K562 (cell line): Measurements from ENCODE around the gene FGD6. TPM values are rescaled to one million over a fixed set of nuclear protein-coding genes. Genes with fewer than 3 reads are reported as not detected.

ENCODE experiments used
- COPS2 ChIP-seq: fragments of 450-650 bp; conservative IDR thresholded peaks from 2 replicates; pipeline ENCODE4 v1.6.1; 2016; ENCODE audit warnings: mild to moderate bottlenecking, moderate library complexity
- POLR2B ChIP-seq: fragments of 450-650 bp; IDR thresholded peaks from 2 replicates; pipeline ENCODE4 v1.6.1; 2018; ENCODE audit warnings: low read depth; ENCODE audit not compliant: partially characterized antibody
- polyA plus RNA-seq, 8 experiments: library from polyadenylated mRNA; depleted of rRNA in 4 of 8; stranded (reverse) in 5 of 8; unstranded in 3 of 8; fragments of >200 nt; fragmentation: Nextera tagmentation in 2 of 8; fragmentation: Illumina TruSeq in 1 of 8; extraction: Ambion mirVana in 2 of 8; extraction: Trizol in 1 of 8; gene quantifications; 2 replicates each; pipeline versions ENCODE4 v1.2.1 to v1.2.3, GENCODE V29; 2011 to 2014; ENCODE audit warnings: inconsistent platforms in 1 of 8, missing spikeins in 1 of 8
- total RNA-seq, 7 experiments: library from RNA; depleted of rRNA in 6 of 7; stranded (reverse); fragments of >200 nt in 6 of 7; fragmentation: Illumina TruSeq in 2 of 7; extraction: Trizol in 2 of 7; gene quantifications; 2 replicates each; pipeline versions ENCODE4 v1.2.1 to v1.2.3, GENCODE V29; 2011 to 2021; ENCODE audit warnings: low replicate concordance in 1 of 7
- TF ChIP-seq, protein P1 (sequence below): fragments of 450-650 bp; IDR thresholded peaks from 2 replicates; pipeline ENCODE4 v1.6.1; 2016; ENCODE audit warnings: mild to moderate bottlenecking, moderate library complexity
- TF ChIP-seq, protein P2 (sequence below): IDR thresholded peaks from 2 replicates; pipeline ENCODE4 v1.6.1; 2011; ENCODE audit warnings: borderline replicate concordance, low read depth, mild to moderate bottlenecking, moderate library complexity, low read length; ENCODE audit not compliant: insufficient read depth, poor library complexity, severe bottlenecking
- TF ChIP-seq, protein P3 (sequence below), 2 experiments: fragments of 450-650 bp in 1 of 2; IDR thresholded peaks; 2 replicates each; pipeline ENCODE4 v1.6.1; 2011 to 2017; ENCODE audit warnings: low read depth in 2 of 2, antibody characterized with exemption in 1 of 2, borderline replicate concordance in 1 of 2, low read length in 1 of 2, mild to moderate bottlenecking in 1 of 2, mixed read lengths in 1 of 2; ENCODE audit not compliant: control insufficient read depth in 1 of 2

FGD6 gene
- total and polyA plus RNA-seq, 9 of the 15 experiments (the other 6 are each of a cell fraction or from before 2014, with no cell fraction given) = 1.5 to 11.1 (median 5.8) TPM

DNA sequence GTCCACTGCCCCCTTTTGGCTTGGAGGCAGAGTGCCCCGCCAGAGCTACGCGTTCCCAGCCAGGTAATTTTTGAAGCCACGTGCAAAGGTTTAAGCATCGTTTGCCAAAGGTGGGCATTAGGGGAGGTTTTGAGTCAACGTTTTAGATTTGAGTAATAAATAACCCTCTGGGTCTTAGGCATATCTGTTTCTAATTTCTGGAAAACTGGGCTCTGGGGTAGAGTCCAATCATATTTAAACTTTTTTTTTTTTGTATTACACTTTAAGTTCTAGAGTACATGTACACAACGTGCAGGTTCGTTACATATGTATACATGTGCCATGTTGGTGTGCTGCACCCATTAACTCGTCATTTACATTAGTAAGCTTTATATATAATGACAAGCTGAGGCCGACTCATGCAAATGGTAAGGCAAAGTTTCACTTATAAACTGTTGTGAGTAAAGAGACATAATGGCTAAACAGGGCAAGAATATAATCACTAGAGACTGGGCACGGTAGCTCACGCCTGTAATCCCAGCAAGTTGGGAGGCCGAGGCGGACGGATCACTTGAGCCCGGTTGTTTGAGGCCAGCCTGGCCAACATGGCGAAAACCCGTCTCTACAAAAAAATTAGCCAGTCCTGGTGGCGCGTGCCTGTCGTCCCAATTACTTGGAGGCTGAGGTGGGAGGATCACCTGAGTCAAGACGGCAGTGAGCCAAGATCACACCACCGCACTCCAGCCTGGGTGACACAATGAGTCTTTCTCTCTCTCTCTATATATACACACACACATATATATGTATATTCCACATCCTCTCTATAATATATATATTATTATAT lies 143.4 kb downstream of the FGD6 start (continued):
- TF ChIP-seq, protein P1, sequence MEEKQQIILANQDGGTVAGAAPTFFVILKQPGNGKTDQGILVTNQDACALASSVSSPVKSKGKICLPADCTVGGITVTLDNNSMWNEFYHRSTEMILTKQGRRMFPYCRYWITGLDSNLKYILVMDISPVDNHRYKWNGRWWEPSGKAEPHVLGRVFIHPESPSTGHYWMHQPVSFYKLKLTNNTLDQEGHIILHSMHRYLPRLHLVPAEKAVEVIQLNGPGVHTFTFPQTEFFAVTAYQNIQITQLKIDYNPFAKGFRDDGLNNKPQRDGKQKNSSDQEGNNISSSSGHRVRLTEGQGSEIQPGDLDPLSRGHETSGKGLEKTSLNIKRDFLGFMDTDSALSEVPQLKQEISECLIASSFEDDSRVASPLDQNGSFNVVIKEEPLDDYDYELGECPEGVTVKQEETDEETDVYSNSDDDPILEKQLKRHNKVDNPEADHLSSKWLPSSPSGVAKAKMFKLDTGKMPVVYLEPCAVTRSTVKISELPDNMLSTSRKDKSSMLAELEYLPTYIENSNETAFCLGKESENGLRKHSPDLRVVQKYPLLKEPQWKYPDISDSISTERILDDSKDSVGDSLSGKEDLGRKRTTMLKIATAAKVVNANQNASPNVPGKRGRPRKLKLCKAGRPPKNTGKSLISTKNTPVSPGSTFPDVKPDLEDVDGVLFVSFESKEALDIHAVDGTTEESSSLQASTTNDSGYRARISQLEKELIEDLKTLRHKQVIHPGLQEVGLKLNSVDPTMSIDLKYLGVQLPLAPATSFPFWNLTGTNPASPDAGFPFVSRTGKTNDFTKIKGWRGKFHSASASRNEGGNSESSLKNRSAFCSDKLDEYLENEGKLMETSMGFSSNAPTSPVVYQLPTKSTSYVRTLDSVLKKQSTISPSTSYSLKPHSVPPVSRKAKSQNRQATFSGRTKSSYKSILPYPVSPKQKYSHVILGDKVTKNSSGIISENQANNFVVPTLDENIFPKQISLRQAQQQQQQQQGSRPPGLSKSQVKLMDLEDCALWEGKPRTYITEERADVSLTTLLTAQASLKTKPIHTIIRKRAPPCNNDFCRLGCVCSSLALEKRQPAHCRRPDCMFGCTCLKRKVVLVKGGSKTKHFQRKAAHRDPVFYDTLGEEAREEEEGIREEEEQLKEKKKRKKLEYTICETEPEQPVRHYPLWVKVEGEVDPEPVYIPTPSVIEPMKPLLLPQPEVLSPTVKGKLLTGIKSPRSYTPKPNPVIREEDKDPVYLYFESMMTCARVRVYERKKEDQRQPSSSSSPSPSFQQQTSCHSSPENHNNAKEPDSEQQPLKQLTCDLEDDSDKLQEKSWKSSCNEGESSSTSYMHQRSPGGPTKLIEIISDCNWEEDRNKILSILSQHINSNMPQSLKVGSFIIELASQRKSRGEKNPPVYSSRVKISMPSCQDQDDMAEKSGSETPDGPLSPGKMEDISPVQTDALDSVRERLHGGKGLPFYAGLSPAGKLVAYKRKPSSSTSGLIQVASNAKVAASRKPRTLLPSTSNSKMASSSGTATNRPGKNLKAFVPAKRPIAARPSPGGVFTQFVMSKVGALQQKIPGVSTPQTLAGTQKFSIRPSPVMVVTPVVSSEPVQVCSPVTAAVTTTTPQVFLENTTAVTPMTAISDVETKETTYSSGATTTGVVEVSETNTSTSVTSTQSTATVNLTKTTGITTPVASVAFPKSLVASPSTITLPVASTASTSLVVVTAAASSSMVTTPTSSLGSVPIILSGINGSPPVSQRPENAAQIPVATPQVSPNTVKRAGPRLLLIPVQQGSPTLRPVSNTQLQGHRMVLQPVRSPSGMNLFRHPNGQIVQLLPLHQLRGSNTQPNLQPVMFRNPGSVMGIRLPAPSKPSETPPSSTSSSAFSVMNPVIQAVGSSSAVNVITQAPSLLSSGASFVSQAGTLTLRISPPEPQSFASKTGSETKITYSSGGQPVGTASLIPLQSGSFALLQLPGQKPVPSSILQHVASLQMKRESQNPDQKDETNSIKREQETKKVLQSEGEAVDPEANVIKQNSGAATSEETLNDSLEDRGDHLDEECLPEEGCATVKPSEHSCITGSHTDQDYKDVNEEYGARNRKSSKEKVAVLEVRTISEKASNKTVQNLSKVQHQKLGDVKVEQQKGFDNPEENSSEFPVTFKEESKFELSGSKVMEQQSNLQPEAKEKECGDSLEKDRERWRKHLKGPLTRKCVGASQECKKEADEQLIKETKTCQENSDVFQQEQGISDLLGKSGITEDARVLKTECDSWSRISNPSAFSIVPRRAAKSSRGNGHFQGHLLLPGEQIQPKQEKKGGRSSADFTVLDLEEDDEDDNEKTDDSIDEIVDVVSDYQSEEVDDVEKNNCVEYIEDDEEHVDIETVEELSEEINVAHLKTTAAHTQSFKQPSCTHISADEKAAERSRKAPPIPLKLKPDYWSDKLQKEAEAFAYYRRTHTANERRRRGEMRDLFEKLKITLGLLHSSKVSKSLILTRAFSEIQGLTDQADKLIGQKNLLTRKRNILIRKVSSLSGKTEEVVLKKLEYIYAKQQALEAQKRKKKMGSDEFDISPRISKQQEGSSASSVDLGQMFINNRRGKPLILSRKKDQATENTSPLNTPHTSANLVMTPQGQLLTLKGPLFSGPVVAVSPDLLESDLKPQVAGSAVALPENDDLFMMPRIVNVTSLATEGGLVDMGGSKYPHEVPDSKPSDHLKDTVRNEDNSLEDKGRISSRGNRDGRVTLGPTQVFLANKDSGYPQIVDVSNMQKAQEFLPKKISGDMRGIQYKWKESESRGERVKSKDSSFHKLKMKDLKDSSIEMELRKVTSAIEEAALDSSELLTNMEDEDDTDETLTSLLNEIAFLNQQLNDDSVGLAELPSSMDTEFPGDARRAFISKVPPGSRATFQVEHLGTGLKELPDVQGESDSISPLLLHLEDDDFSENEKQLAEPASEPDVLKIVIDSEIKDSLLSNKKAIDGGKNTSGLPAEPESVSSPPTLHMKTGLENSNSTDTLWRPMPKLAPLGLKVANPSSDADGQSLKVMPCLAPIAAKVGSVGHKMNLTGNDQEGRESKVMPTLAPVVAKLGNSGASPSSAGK = peak; percentile 66; the same call in 1 of the 2 replicates
- TF ChIP-seq, protein P2, sequence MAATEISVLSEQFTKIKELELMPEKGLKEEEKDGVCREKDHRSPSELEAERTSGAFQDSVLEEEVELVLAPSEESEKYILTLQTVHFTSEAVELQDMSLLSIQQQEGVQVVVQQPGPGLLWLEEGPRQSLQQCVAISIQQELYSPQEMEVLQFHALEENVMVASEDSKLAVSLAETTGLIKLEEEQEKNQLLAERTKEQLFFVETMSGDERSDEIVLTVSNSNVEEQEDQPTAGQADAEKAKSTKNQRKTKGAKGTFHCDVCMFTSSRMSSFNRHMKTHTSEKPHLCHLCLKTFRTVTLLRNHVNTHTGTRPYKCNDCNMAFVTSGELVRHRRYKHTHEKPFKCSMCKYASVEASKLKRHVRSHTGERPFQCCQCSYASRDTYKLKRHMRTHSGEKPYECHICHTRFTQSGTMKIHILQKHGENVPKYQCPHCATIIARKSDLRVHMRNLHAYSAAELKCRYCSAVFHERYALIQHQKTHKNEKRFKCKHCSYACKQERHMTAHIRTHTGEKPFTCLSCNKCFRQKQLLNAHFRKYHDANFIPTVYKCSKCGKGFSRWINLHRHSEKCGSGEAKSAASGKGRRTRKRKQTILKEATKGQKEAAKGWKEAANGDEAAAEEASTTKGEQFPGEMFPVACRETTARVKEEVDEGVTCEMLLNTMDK = peak; percentile 96
- TF ChIP-seq POLR2B = no peak
- TF ChIP-seq, protein P3, sequence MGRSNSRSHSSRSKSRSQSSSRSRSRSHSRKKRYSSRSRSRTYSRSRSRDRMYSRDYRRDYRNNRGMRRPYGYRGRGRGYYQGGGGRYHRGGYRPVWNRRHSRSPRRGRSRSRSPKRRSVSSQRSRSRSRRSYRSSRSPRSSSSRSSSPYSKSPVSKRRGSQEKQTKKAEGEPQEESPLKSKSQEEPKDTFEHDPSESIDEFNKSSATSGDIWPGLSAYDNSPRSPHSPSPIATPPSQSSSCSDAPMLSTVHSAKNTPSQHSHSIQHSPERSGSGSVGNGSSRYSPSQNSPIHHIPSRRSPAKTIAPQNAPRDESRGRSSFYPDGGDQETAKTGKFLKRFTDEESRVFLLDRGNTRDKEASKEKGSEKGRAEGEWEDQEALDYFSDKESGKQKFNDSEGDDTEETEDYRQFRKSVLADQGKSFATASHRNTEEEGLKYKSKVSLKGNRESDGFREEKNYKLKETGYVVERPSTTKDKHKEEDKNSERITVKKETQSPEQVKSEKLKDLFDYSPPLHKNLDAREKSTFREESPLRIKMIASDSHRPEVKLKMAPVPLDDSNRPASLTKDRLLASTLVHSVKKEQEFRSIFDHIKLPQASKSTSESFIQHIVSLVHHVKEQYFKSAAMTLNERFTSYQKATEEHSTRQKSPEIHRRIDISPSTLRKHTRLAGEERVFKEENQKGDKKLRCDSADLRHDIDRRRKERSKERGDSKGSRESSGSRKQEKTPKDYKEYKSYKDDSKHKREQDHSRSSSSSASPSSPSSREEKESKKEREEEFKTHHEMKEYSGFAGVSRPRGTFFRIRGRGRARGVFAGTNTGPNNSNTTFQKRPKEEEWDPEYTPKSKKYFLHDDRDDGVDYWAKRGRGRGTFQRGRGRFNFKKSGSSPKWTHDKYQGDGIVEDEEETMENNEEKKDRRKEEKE (IDR thresholded peaks at IDR 0.05; ENCODE audit: borderline replicate concordance in 1 of 2, control insufficient read depth in 1 of 2, low read depth in 2 of 2, low read length in 1 of 2) = 0 out of 4 replicates have a peak, but pooled peaks of 1 of the 2 experiments have one; percentile 64
- no peak for TF ChIP-seq COPS2
